ENCODE data around the gene HOXB8. TPM values are rescaled to one million over a fixed set of nuclear protein-coding genes. Genes with fewer than 3 reads are reported as not detected.

The HOXB8 gene
- total RNA-seq, 1 experiment from 2014 or later, result not detected

GRCh38 chr17:48624118-48624517 is 9.0 kb upstream of the HOXB8 start:
- BruUV-seq (replicated peaks), result TSS peak; percentile 18

GRCh38 chr17:48623583-48623982 is 8.5 kb upstream of the HOXB8 start:
- TF ChIP-seq EZH2phosphoT487 (IDR thresholded peaks at IDR 0.05; ENCODE audit: borderline replicate concordance, low read length), result no peak
- TF ChIP-seq EZH2 (IDR thresholded peaks at IDR 0.05; ENCODE audit: low read length, unreplicated experiment), result no peak
- no peak for TF ChIP-seq CTCF (conservative IDR thresholded peaks at IDR 0.05; ENCODE audit: low read depth, low read length)
- no peaks in the 10 kb centered on the region for H3K79me2 ChIP-seq (ENCODE audit: low read length)
- H4K20me1 ChIP-seq (ENCODE audit: low read length), result no peaks in the 10 kb centered on the region
- no TSS peak for BruUV-seq (replicated peaks)
- no peaks in the 10 kb centered on the region for H3K9me2 ChIP-seq (replicated peaks; ENCODE audit: low read length)
- peaks cover 48% of the 10 kb centered on the region for H3K27me3 ChIP-seq (ENCODE audit: low read length)
- no peak overlapping the region for H3K27ac ChIP-seq (ENCODE audit: low read length)
- no peaks in the 10 kb centered on the region for H3F3A ChIP-seq (ENCODE audit: low read length, unreplicated experiment)
- peaks cover 22% of the 10 kb centered on the region for H3K4me1 ChIP-seq (ENCODE audit: insufficient read depth, low read length)
- ChIA-PET CTCF (interaction anchor here (0.6 to 1.0 kb wide), 4 partner anchors 13 to 673 kb away, joined by 3 to 13 read pairs (median 3); no protein-coding TSS in a partner anchor), POLR2A (ENCODE audit: unreplicated experiment) (interaction anchor here (0.6 kb wide), 1 partner anchor 13 kb away, joined by 23 read pairs; no protein-coding TSS in a partner anchor)
- ATAC-seq (no peak), DNase-seq (no peak)
- no peak overlapping the region for H3K4me3 ChIP-seq (ENCODE audit: low read length)
- intact Hi-C loops (cut with micrococcal nuclease), result no loop called here
- no peak overlapping the region for H3K4me2 ChIP-seq (ENCODE audit: low read length)
- no peak overlapping the region for H2AFZ ChIP-seq (ENCODE audit: low read length)
- no peak overlapping the region for H3K9ac ChIP-seq (ENCODE audit: low read length)
- no peaks in the 10 kb centered on the region for H3K36me3 ChIP-seq (ENCODE audit: low read depth, low read length)
- H3K9me3 ChIP-seq (ENCODE audit: low read length), result no peaks in the 10 kb centered on the region

More at GRCh38 chr17:48624118-48624517, 9.0 kb upstream of the HOXB8 start:
- Histone ChIP-seq H3K9me2 (replicated peaks; ENCODE audit: low read length) (no peaks in the 10 kb centered on the region), H3K27me3 (ENCODE audit: low read length) (peaks cover 50% of the 10 kb centered on the region), H2AFZ (ENCODE audit: low read length) (no peak overlapping the region), H3F3A (ENCODE audit: low read length, unreplicated experiment) (no peaks in the 10 kb centered on the region), H3K27ac (ENCODE audit: low read length) (no peak overlapping the region), H3K36me3 (ENCODE audit: low read depth, low read length) (no peaks in the 10 kb centered on the region), H3K79me2 (ENCODE audit: low read length) (no peaks in the 10 kb centered on the region), H3K9me3 (ENCODE audit: low read length) (no peaks in the 10 kb centered on the region), H3K4me1 (ENCODE audit: insufficient read depth, low read length) (peaks cover 19% of the 10 kb centered on the region), H3K9ac (ENCODE audit: low read length) (no peak overlapping the region), H3K4me2 (ENCODE audit: low read length) (peak overlapping the region; percentile 85), H4K20me1 (ENCODE audit: low read length) (no peaks in the 10 kb centered on the region), H3K4me3 (ENCODE audit: low read length) (peak overlapping the region; percentile 70)
- intact Hi-C loops (cut with micrococcal nuclease), result no loop called here
- TF ChIP-seq CTCF (conservative IDR thresholded peaks at IDR 0.05; ENCODE audit: low read depth, low read length) (no peak), EZH2phosphoT487 (IDR thresholded peaks at IDR 0.05; ENCODE audit: borderline replicate concordance, low read length) (no peak), EZH2 (IDR thresholded peaks at IDR 0.05; ENCODE audit: low read length, unreplicated experiment) (no peak)
- no peak for DNase-seq
- POLR2A ChIA-PET (ENCODE audit: unreplicated experiment), result interaction anchor here (0.6 kb wide), 1 partner anchor 12 kb away, joined by 23 read pairs; no protein-coding TSS in a partner anchor
- no peak for ATAC-seq
- CTCF ChIA-PET, result interaction anchor here (0.6 to 1.0 kb wide), 4 partner anchors 12 to 360 kb away, joined by 3 to 13 read pairs (median 3); no protein-coding TSS in a partner anchor

- peaks cover 29% of the 10 kb centered on the region for H3K4me1 ChIP-seq (ENCODE audit: insufficient read depth, low read length)
- no peak overlapping the region for H3K4me3 ChIP-seq (ENCODE audit: low read length)
- H3K9ac ChIP-seq (ENCODE audit: low read length), result no peak overlapping the region
- TF ChIP-seq EZH2 (IDR thresholded peaks at IDR 0.05; ENCODE audit: low read length, unreplicated experiment), result no peak
- no peak for TF ChIP-seq CTCF (conservative IDR thresholded peaks at IDR 0.05; ENCODE audit: low read depth, low read length)
- no peak for TF ChIP-seq EZH2phosphoT487 (IDR thresholded peaks at IDR 0.05; ENCODE audit: borderline replicate concordance, low read length)
- H2AFZ ChIP-seq (ENCODE audit: low read length), result no peak overlapping the region
- ChIA-PET POLR2A (ENCODE audit: unreplicated experiment) (no interaction called here), CTCF (no interaction called here)
- no peak for DNase-seq
- no peak overlapping the region for H3K4me2 ChIP-seq (ENCODE audit: low read length)
- H3K36me3 ChIP-seq (ENCODE audit: low read depth, low read length), result no peaks in the 10 kb centered on the region
- no peaks in the 10 kb centered on the region for H4K20me1 ChIP-seq (ENCODE audit: low read length)
- no peak overlapping the region for H3K27ac ChIP-seq (ENCODE audit: low read length)
- intact Hi-C loops (cut with micrococcal nuclease), result no loop called here
- no TSS peak for BruUV-seq (replicated peaks)
- H3K9me2 ChIP-seq (replicated peaks; ENCODE audit: low read length), result no peaks in the 10 kb centered on the region
- H3K27me3 ChIP-seq (ENCODE audit: low read length), result peaks cover 47% of the 10 kb centered on the region
- H3K9me3 ChIP-seq (ENCODE audit: low read length), result no peaks in the 10 kb centered on the region
- no peak for ATAC-seq
- no peaks in the 10 kb centered on the region for H3K79me2 ChIP-seq (ENCODE audit: low read length)
- H3F3A ChIP-seq (ENCODE audit: low read length, unreplicated experiment), result no peaks in the 10 kb centered on the region
Measured at GRCh38 chr17:48622857-48623256, 7.8 kb upstream of the HOXB8 start.

Measured in PC-3 (cell line).